ENCODE measurements around the gene CACNA1F. TPM values are rescaled to one million over a fixed set of nuclear protein-coding genes. Genes with fewer than 3 reads are reported as not detected.

CACNA1F gene
- total and polyA plus RNA-seq, 9 of the 15 experiments (the other 6 are each of a cell fraction or from before 2014, with no cell fraction given), result under 0.01 to 0.41 (median 0.03) TPM; not detected in 3

GRCh38 chrX:49214416-49214815 is 18.7 kb downstream of the CACNA1F start:
- Histone ChIP-seq H3K9me3 (replicated peaks; ENCODE audit: control insufficient read depth, insufficient read depth, low read depth, low read length) (no peaks in the 10 kb centered on the region), H3K4me3 (no peak overlapping the region), H4K20me1 (replicated peaks; ENCODE audit: control insufficient read depth, insufficient read depth, low read length) (no peaks in the 10 kb centered on the region), H3K4me1 (replicated peaks in 1 of 2; ENCODE audit: control insufficient read depth in 2 of 2, insufficient read depth in 2 of 2, low read length in 2 of 2) (peaks cover 0 to 5% of the 10 kb centered on the region in 2 experiments; a peak in 3 of 5 replicates), H3K79me2 (ENCODE audit: control insufficient read depth, insufficient read depth, low read length) (no peaks in the 10 kb centered on the region), H3K36me3 (ENCODE audit: control insufficient read depth, insufficient read depth, low read length) (no peaks in the 10 kb centered on the region), H2AFZ (ENCODE audit: low read depth, low read length) (no peak overlapping the region), H3K27me3 (ENCODE audit: control insufficient read depth in 2 of 2, insufficient read depth in 2 of 2, low read length in 2 of 2) (peaks cover 3 to 19% of the 10 kb centered on the region in 2 experiments; a peak in 3 of 5 replicates), H3K4me2 (ENCODE audit: insufficient read depth, low read length) (no peak overlapping the region), H3K9me1 (ENCODE audit: control insufficient read depth, insufficient read depth, low read length) (no peaks in the 10 kb centered on the region), H3K27ac (ENCODE audit: extremely low read depth, low read depth, low read length) (no peak overlapping the region), H3K9ac (ENCODE audit: insufficient read depth in 1 of 2, low read depth in 2 of 2, low read length in 2 of 2) (no peak overlapping the region)
- ATAC-seq (no peak), DNase-seq (ENCODE audit: extremely low read depth in 1 of 4, low spot score in 3 of 4) (no peak), FAIRE-seq (no peak)
- ChIA-PET CTCF (ENCODE audit: low intra/inter-chr PET ratio) (no interaction called here), POLR2A (interaction anchor here (0.6 to 1.4 kb wide), 3 partner anchors 12 to 545 kb away, joined by 3 read pairs; no protein-coding TSS in a partner anchor)
- intact Hi-C loops (cut with micrococcal nuclease), result no loop called here
- TF ChIP-seq NFATC3 (IDR thresholded peaks at IDR 0.05), result no peak
- TF ChIP-seq, protein P1, sequence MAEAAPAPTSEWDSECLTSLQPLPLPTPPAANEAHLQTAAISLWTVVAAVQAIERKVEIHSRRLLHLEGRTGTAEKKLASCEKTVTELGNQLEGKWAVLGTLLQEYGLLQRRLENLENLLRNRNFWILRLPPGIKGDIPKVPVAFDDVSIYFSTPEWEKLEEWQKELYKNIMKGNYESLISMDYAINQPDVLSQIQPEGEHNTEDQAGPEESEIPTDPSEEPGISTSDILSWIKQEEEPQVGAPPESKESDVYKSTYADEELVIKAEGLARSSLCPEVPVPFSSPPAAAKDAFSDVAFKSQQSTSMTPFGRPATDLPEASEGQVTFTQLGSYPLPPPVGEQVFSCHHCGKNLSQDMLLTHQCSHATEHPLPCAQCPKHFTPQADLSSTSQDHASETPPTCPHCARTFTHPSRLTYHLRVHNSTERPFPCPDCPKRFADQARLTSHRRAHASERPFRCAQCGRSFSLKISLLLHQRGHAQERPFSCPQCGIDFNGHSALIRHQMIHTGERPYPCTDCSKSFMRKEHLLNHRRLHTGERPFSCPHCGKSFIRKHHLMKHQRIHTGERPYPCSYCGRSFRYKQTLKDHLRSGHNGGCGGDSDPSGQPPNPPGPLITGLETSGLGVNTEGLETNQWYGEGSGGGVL (CRISPR knock-in tag; IDR thresholded peaks at IDR 0.05), result no peak
- TF ChIP-seq KDM1A (IDR thresholded peaks at IDR 0.05), result no peak
- TF ChIP-seq PTRF (tag; IDR thresholded peaks at IDR 0.05), result no peak
- no peak for TF ChIP-seq SPI1 (IDR thresholded peaks at IDR 0.05; ENCODE audit: borderline replicate concordance, low read depth, low read length)
- no peak for TF ChIP-seq CHD7 (IDR thresholded peaks at IDR 0.05; ENCODE audit: low read depth, low read length)
- TF ChIP-seq MIER1 (IDR thresholded peaks at IDR 0.05; ENCODE audit: low read depth), result no peak
- WGBS (ENCODE audit: insufficient coverage, low coverage, missing lambda C conversion rate), result 0% methylated on average over 2 of the region's 2 CpGs
- in situ Hi-C loops (cut with MboI), result no loop called here
- BruUV-seq (replicated peaks), result no TSS peak
